ENCODE data around the gene ZBTB16.

DNA sequence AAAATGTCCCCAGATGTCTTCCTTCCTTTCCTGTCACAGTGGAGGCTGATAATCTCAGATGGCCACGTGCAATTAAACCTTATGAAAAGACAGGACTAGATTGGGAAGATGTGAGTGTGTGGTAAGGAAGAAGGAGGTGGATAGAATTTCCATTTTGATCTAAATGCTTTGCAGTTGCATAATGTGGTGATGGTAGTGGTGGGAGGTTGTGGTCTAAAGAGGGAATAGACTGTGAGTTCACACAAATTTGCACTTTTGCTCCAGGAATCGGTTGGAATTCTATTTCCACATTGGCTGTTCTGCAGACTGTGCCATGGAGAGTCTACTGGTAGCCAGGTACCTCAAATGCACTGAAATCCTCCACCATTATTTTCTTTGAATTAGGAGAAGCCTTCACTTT lies 93.3 kb downstream of the ZBTB16 start:
- no peak for TF ChIP-seq EZH2 (IDR thresholded peaks at IDR 0.05; ENCODE audit: low read length)
- TF ChIP-seq, protein P1, sequence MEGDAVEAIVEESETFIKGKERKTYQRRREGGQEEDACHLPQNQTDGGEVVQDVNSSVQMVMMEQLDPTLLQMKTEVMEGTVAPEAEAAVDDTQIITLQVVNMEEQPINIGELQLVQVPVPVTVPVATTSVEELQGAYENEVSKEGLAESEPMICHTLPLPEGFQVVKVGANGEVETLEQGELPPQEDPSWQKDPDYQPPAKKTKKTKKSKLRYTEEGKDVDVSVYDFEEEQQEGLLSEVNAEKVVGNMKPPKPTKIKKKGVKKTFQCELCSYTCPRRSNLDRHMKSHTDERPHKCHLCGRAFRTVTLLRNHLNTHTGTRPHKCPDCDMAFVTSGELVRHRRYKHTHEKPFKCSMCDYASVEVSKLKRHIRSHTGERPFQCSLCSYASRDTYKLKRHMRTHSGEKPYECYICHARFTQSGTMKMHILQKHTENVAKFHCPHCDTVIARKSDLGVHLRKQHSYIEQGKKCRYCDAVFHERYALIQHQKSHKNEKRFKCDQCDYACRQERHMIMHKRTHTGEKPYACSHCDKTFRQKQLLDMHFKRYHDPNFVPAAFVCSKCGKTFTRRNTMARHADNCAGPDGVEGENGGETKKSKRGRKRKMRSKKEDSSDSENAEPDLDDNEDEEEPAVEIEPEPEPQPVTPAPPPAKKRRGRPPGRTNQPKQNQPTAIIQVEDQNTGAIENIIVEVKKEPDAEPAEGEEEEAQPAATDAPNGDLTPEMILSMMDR (optimal IDR thresholded peaks at IDR 0.05 in 1 of 3, IDR thresholded peaks at IDR 0.05 in 1 of 3, conservative IDR thresholded peaks at IDR 0.05 in 1 of 3; ENCODE audit: extremely low read depth in 1 of 3, insufficient read depth in 2 of 3, low read length in 3 of 3): no peak
